Measurements from ENCODE around the gene OR4K2.

Gene OR4K2

DNA sequence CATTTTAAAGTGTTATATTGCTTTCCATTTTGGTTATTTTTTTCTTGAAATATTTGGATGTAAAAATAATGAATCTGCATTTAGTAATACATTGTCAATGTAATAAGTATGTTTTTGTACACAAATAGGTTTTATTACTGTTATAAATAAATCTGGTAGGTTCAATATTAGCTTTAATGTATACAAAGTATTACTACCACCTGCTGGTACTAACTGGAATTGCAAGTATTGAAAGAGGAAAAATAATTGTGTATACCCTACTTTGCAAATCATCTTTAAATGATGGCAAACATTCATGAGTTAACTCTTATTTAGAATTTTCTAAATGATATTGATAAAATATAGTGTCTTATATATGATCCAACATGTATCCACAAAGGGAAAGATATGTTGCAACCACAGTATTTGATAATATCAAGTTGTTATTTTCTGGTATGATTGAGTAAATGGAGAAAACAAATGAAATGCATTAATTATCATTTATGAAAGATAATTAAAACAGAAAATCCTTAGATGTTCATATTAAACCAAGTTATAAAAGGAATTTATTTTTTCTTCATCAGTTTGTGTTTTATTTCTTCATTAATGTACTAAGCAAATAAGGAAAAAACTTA, 3.2 kb downstream of the OR4K2 start:
- TF ChIP-seq, protein P1, sequence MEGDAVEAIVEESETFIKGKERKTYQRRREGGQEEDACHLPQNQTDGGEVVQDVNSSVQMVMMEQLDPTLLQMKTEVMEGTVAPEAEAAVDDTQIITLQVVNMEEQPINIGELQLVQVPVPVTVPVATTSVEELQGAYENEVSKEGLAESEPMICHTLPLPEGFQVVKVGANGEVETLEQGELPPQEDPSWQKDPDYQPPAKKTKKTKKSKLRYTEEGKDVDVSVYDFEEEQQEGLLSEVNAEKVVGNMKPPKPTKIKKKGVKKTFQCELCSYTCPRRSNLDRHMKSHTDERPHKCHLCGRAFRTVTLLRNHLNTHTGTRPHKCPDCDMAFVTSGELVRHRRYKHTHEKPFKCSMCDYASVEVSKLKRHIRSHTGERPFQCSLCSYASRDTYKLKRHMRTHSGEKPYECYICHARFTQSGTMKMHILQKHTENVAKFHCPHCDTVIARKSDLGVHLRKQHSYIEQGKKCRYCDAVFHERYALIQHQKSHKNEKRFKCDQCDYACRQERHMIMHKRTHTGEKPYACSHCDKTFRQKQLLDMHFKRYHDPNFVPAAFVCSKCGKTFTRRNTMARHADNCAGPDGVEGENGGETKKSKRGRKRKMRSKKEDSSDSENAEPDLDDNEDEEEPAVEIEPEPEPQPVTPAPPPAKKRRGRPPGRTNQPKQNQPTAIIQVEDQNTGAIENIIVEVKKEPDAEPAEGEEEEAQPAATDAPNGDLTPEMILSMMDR (IDR thresholded peaks at IDR 0.05; ENCODE audit: borderline replicate concordance, insufficient read depth, low read depth, low read length): peak; percentile 30; the same call in 1 of the 2 replicates
- H3K4me3 ChIP-seq (ENCODE audit: low read depth, low read length): no peak overlapping the region

GRCh38 chr14:19895282-19895681, 20.3 kb downstream of the OR4K2 start:
- H3K4me3 ChIP-seq (ENCODE audit: low read depth, low read length): no peak overlapping the region
- TF ChIP-seq, protein P1 (IDR thresholded peaks at IDR 0.05; ENCODE audit: borderline replicate concordance, insufficient read depth, low read depth, low read length): no peak

- no peak overlapping the region for H3K4me3 ChIP-seq (ENCODE audit: low read depth, low read length)
- TF ChIP-seq, protein P1 (IDR thresholded peaks at IDR 0.05; ENCODE audit: borderline replicate concordance, insufficient read depth, low read depth, low read length): no peak
Measured at GRCh38 chr14:19900999-19901398, 26.1 kb downstream of the OR4K2 start.

GRCh38 chr14:19902409-19902808, 27.5 kb downstream of the OR4K2 start:
- H3K4me3 ChIP-seq (ENCODE audit: low read depth, low read length): no peak overlapping the region

GRCh38 chr14:19906665-19907064, 31.7 kb downstream of the OR4K2 start:
- H3K4me3 ChIP-seq (ENCODE audit: low read depth, low read length): no peak overlapping the region
- TF ChIP-seq, protein P1 (IDR thresholded peaks at IDR 0.05; ENCODE audit: borderline replicate concordance, insufficient read depth, low read depth, low read length): no peak

More at GRCh38 chr14:19902409-19902808, 27.5 kb downstream of the OR4K2 start:
- TF ChIP-seq, protein P1 (IDR thresholded peaks at IDR 0.05; ENCODE audit: borderline replicate concordance, insufficient read depth, low read depth, low read length): no peak

- no peak overlapping the region for H3K4me3 ChIP-seq (ENCODE audit: low read depth, low read length)
- TF ChIP-seq, protein P1 (IDR thresholded peaks at IDR 0.05; ENCODE audit: borderline replicate concordance, insufficient read depth, low read depth, low read length): no peak
Measured at GRCh38 chr14:19911114-19911513, 36.2 kb downstream of the OR4K2 start.

GRCh38 chr14:19917243-19917642, 42.3 kb downstream of the OR4K2 start:
- TF ChIP-seq, protein P1 (IDR thresholded peaks at IDR 0.05; ENCODE audit: borderline replicate concordance, insufficient read depth, low read depth, low read length): no peak
- H3K4me3 ChIP-seq (ENCODE audit: low read depth, low read length): no peak overlapping the region

All from GM12875 (cell line).